Prostate gland (tissue), 2 donors: Measurements from ENCODE around the gene BNIP5. TPM values are rescaled to one million over a fixed set of nuclear protein-coding genes. Genes with fewer than 3 reads are reported as not detected.
A peak's percentile ranks its signal among the peaks of the same experiment; 100 is the strongest.

ENCODE experiments used
- DNase-seq: peaks from one replicate; pipeline ENCODE4 v3.0.0-alpha.2; 2019; ENCODE audit warnings: low spot score
- H3K27ac ChIP-seq, 2 donors: fragments of 200-600 bp; sonication (generic); 2 replicates each; pipeline ENCODE4 v1.5.1; 2017 to 2019
- H3K27me3 ChIP-seq: fragments of 200-600 bp; sonication (generic); replicated peaks from 2 replicates; pipeline ENCODE4 v1.5.1; 2019; ENCODE audit not compliant: insufficient read depth
- H3K36me3 ChIP-seq, 2 donors: fragments of 200-600 bp; sonication (generic); 1 replicate in 1 of 2; 2 replicates in 1 of 2; pipeline versions ENCODE4 v1.5.1 to v1.8.1; 2017 to 2019
- H3K4me1 ChIP-seq: fragments of 200-600 bp; sonication (generic); replicated peaks from 2 replicates; pipeline ENCODE4 v1.5.1; 2019
- H3K4me3 ChIP-seq, 2 donors: fragments of 200-600 bp; sonication (generic); 2 replicates each; pipeline ENCODE4 v1.5.1; 2017 to 2019
- H3K9me3 ChIP-seq: fragments of 200-600 bp; sonication (generic); 2 replicates; pipeline ENCODE4 v1.5.1; 2017
- POLR2A ChIP-seq: fragments of 450-650 bp; IDR thresholded peaks from one replicate; pipeline ENCODE4 v1.6.1; 2016; ENCODE audit warnings: antibody characterized with exemption, mild to moderate bottlenecking
- POLR2AphosphoS5 ChIP-seq: sonication (generic); formaldehyde crosslinking; IDR thresholded peaks from one replicate; pipeline ENCODE4 v1.6.1; 2017; ENCODE audit warnings: antibody characterized with exemption
- WGBS: methylation state at CpG from one replicate; pipeline ENCODE4 v1.1.5; 2018; 5-methylcytosine and 5-hydroxymethylcytosine counted together
- intact Hi-C: fragments of 100-400 bp; cut with DNase I; formaldehyde crosslinking; loops from one replicate; pipeline ENCODE4 v1.14.2; 2022
- total RNA-seq, 2 donors: library from RNA; depleted of rRNA; stranded (reverse); fragments of >200 nt; gene quantifications; one replicate each; pipeline ENCODE4 v1.1.0, GENCODE V29; 2016
- TF ChIP-seq, protein P1 (sequence below), 4 experiments: fragments of 200-600 bp in 2 of 4; fragments of 450-650 bp in 2 of 4; sonication (generic) in 2 of 4; IDR thresholded peaks; 1 replicate in 3 of 4; 2 replicates in 1 of 4; pipeline ENCODE4 v1.5.1; 2016 to 2019; ENCODE audit warnings: antibody characterized with exemption in 4 of 4, mild to moderate bottlenecking in 2 of 4, moderate library complexity in 2 of 4

Gene BNIP5
- total RNA-seq, 2 donors from 2014 or later = 0.34 TPM; not detected in 1

DNA sequence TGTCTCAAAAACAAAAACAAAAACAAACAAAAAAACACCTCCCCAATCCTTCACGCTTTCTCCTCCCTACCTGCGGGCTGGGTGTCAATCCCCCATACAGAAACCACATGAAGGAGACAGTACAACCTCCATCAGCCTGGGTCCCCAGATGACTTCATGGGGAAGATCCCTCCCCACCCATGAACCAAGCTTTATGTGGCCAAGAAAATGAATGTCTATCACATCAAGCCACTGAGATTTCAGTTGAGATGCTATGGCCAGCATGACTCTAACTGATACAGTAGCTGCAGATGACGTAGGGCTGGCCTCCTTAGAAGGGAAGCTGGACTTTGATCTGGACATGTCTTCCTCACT is 21.2 kb upstream of the BNIP5 start:
- H3K9me3 ChIP-seq = no peaks in the 10 kb centered on the region
- no peaks in the 10 kb centered on the region for H3K4me1 ChIP-seq
- TF ChIP-seq POLR2A = no peak
- TF ChIP-seq, protein P1, sequence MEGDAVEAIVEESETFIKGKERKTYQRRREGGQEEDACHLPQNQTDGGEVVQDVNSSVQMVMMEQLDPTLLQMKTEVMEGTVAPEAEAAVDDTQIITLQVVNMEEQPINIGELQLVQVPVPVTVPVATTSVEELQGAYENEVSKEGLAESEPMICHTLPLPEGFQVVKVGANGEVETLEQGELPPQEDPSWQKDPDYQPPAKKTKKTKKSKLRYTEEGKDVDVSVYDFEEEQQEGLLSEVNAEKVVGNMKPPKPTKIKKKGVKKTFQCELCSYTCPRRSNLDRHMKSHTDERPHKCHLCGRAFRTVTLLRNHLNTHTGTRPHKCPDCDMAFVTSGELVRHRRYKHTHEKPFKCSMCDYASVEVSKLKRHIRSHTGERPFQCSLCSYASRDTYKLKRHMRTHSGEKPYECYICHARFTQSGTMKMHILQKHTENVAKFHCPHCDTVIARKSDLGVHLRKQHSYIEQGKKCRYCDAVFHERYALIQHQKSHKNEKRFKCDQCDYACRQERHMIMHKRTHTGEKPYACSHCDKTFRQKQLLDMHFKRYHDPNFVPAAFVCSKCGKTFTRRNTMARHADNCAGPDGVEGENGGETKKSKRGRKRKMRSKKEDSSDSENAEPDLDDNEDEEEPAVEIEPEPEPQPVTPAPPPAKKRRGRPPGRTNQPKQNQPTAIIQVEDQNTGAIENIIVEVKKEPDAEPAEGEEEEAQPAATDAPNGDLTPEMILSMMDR (IDR thresholded peaks at IDR 0.05) = no peak
- TF ChIP-seq POLR2AphosphoS5 = no peak
- DNase-seq = no peak
- intact Hi-C loops = loop anchor here (10.0 kb wide), 1 partner anchor 233 kb away; no protein-coding TSS in a partner anchor
- no peaks in the 10 kb centered on the region for H3K27me3 ChIP-seq
- 85% methylated on average over 3 of the region's 3 CpGs for WGBS
- H3K4me3 ChIP-seq = no peak overlapping the region
- H3K36me3 ChIP-seq = no peaks in the 10 kb centered on the region
- H3K27ac ChIP-seq = no peak overlapping the region

DNA sequence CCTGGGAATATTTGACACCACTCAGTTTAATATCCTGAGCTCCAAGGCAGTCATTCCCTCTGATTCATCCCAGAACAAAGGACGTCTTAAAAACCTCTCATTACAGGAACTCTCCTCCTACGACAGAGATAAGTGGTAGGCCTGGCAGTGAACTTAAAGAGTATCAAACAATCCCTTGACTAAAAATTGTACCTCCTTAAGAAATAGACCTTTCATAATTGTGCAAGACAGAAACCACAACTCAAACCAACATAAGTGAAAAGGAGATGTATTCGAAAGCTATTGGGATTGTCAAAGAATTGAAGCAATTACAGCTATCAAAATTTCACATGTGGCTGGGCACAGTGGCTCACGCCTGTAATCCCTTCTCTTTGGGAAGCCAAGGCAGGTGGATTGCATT is 19.1 kb upstream of the BNIP5 start:
- H3K4me3 ChIP-seq = no peak overlapping the region
- H3K4me1 ChIP-seq = no peaks in the 10 kb centered on the region
- no peak for DNase-seq
- 79% methylated on average over 4 of the region's 4 CpGs for WGBS
- no peaks in the 10 kb centered on the region for H3K27me3 ChIP-seq
- TF ChIP-seq, protein P1 (IDR thresholded peaks at IDR 0.05) = no peak
- TF ChIP-seq POLR2A (no peak), POLR2AphosphoS5 (no peak)
- intact Hi-C loops = loop anchor here (10.0 kb wide), 1 partner anchor 231 kb away; no protein-coding TSS in a partner anchor
- H3K27ac ChIP-seq = no peak overlapping the region
- H3K9me3 ChIP-seq = no peaks in the 10 kb centered on the region
- H3K36me3 ChIP-seq = no peaks in the 10 kb centered on the region

DNA sequence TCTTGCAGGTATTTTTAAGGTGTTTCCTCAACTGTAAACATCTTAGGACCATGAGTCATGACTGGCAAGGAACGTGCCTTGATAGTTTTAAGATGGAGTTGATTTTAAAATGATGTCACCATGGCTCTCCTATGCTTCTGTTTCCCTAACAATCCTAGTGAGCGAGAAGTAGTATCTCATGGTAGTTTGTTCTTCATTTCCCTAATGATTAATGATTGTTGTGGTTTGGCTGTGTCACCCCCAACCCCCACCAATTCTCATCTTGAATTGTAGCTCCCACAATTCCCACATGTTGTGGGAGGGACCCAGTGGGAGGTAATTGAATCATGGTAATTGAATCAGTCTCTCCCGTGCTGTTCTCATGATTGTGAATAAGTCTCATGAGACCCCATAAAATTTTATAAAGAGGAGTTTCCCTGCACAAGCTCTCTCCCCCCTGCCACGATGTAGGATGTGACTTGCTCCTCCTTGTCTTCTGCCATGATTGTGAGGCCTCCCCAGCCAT is 16.8 kb upstream of the BNIP5 start:
- no peak overlapping the region for H3K27ac ChIP-seq
- no peak for DNase-seq
- H3K36me3 ChIP-seq = no peaks in the 10 kb centered on the region
- no peak overlapping the region for H3K4me3 ChIP-seq
- peak; percentile 21 for TF ChIP-seq POLR2AphosphoS5
- no peak for TF ChIP-seq POLR2A
- H3K9me3 ChIP-seq = no peaks in the 10 kb centered on the region
- no peaks in the 10 kb centered on the region for H3K27me3 ChIP-seq
- H3K4me1 ChIP-seq = no peaks in the 10 kb centered on the region
- 52% methylated on average over 4 of the region's 4 CpGs for WGBS
- intact Hi-C loops = loop anchor here (10.0 kb wide), 1 partner anchor 229 kb away; no protein-coding TSS in a partner anchor

DNA sequence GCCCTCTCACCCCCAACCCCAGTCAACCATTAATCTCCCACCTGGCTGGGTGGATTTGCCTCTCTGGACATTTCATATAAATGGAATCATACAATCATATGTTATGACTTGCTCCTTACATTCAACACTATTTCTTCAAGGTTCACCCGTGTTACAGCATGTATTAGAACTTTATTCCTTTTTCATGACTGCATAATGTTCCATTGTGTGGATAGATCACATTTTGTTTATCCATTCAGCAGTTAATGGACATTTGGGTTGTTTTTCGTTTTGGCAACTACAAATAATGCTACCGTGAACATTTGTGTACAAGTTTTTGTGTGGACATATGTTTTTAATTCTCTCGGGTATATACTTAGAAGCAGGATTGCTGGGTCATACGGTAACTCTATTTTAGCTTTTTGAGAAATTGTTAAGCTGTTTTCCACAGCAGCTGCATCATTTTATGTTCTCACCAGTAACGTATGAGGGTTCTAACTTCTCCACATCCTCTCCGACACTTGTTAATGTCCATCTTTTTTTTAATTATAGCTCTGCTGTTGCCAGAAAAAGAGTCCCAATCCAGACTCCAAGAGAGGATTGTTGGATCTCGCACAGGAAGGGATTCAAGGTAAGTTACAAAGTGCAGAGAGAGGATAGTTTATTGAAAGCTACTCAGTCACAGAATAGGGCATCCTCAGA is 15.9 kb upstream of the BNIP5 start:
- WGBS = 91% methylated on average over 8 of the region's 8 CpGs
- Histone ChIP-seq H3K36me3 (no peaks in the 10 kb centered on the region), H3K27ac (no peak overlapping the region), H3K9me3 (no peaks in the 10 kb centered on the region), H3K4me3 (no peak overlapping the region), H3K4me1 (no peaks in the 10 kb centered on the region), H3K27me3 (no peaks in the 10 kb centered on the region)
- no peak for DNase-seq
- TF ChIP-seq POLR2AphosphoS5 (no peak), POLR2A (no peak)
- TF ChIP-seq, protein P1 (IDR thresholded peaks at IDR 0.05) = no peak
- intact Hi-C loops = loop anchor here (10.0 kb wide), 1 partner anchor 228 kb away; no protein-coding TSS in a partner anchor

DNA sequence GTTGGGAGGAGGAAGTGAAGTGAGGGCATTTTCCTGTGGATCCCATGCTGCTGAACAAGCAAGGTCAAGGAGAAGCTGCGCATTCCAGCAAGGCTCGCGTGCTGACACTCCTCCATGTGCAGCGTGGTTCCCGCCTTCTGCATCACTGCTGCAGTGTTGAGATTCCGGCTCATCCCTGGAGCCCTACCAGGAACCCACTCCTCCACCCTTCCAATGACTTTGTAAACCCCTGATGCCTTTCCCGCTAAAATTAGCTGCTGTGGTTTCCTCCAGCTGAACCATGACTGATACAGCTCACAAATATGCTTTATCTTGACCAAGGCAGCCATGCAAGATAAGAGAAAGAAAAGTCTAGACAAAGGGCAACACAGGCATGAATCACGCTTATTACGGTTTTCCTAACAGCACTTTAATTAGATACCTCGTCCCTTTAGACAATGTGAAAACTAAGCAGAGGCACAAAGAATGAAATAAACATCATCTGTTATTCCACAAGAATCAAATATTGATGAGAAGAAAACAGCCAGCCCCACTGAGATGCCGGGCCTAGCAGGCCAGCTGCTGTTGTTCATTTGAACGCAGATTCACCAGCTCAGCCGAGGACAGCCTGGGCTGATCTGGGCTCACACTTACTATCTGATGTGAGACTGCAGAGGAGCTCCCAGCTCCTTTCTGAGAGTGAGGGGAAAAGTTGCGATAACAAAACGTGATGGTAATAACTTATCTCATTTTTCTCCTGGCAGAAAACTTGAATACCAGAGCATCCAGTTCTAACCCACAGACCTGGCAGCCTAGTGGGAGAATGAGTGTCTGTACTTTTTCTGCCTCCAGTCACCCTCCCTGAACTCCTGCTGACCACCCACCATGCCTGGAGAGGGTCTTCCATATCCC is 14.2 kb upstream of the BNIP5 start:
- H3K4me1 ChIP-seq = no peaks in the 10 kb centered on the region
- DNase-seq = no peak
- TF ChIP-seq POLR2AphosphoS5 (no peak), POLR2A (no peak)
- TF ChIP-seq, protein P1 (IDR thresholded peaks at IDR 0.05) = no peak
- intact Hi-C loops = loop anchor here (10.0 kb wide), 1 partner anchor 226 kb away; no protein-coding TSS in a partner anchor
- no peaks in the 10 kb centered on the region for H3K36me3 ChIP-seq
- 78% methylated on average over 15 of the region's 15 CpGs for WGBS
- H3K27me3 ChIP-seq = no peaks in the 10 kb centered on the region
- H3K4me3 ChIP-seq = no peak overlapping the region
- no peak overlapping the region for H3K27ac ChIP-seq
- no peaks in the 10 kb centered on the region for H3K9me3 ChIP-seq
